ENCODE results near the gene IRF9. TPM values are rescaled to one million over a fixed set of nuclear protein-coding genes. Genes with fewer than 3 reads are reported as not detected.

Gene IRF9
- total and polyA plus RNA-seq, 2 of the 13 experiments (the other 11 are each of a cell fraction or from before 2014, with no cell fraction given), result 14.9 to 49.7 TPM

DNA sequence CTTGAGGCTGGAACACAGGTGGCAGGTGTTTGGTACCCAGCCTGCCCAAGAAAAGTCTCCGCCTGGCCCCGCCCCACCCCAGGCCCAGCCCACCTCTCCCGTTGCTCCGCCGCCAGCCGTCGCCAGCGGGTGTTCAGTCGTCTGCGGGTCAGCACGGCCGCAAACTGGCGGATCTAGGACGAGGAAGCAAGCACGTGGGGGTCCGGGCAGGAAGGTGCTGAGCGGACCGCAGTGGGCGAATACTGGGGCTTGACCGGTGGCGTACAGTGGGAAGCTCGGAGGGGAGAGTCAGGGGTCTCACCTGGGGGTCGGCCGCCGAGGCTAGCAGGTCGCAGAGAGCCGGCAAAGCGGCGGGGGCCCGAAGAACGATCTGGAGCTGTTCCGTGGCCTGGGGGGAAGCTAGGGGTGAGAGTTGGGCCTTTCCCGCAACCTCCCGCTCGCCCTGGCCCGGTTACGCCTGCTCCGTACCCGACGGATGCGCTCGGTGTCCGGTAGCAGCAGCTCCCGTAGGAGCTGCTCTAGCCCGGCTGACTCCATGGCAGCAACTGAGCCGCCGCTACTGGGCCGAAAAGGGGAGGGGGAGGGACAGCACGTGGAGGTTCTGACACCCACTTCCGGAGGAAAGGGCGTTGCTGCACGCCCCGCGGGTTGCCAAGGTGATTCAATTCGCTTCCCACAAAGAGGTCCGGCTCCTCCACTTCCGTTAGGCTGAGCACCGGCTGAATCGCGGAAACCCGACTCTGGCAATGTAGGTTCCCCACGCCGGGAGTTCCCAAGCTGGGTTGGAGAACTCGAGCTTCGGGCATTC, 27.4 kb downstream of the IRF9 start, which contains the start of gene IPO4 (continued):
- TF ChIP-seq GLMP (CRISPR knock-in tag; IDR thresholded peaks at IDR 0.05; ENCODE audit: borderline replicate concordance) (no peak), POLR2AphosphoS2 (IDR thresholded peaks at IDR 0.05; ENCODE audit: low read depth, low read length) (peak; percentile 78), CEBPG (CRISPR knock-in tag; IDR thresholded peaks at IDR 0.05) (peak; percentile 84), ZNF83 (CRISPR knock-in tag; IDR thresholded peaks at IDR 0.05; ENCODE audit: borderline replicate concordance) (peak; percentile 75), ZBTB46 (CRISPR knock-in tag; IDR thresholded peaks at IDR 0.05; ENCODE audit: borderline replicate concordance) (peak; percentile 83), PHF20 (CRISPR knock-in tag; IDR thresholded peaks at IDR 0.05) (no peak), ZNF577 (CRISPR knock-in tag; IDR thresholded peaks at IDR 0.05; ENCODE audit: borderline replicate concordance, low read depth) (peak; percentile 98; the same call in 1 of the 2 replicates), MIER3 (CRISPR knock-in tag; IDR thresholded peaks at IDR 0.05; ENCODE audit: borderline replicate concordance) (peak; percentile 99), ZNF496 (CRISPR knock-in tag; IDR thresholded peaks at IDR 0.05; ENCODE audit: insufficient replicate concordance) (no peak), ATF2 (CRISPR knock-in tag; IDR thresholded peaks at IDR 0.05) (peak; percentile 98; the same call in 1 of the 2 replicates), HNF4G (IDR thresholded peaks at IDR 0.05; ENCODE audit: borderline replicate concordance, low read depth, low read length) (peak; percentile 88), HNF4G (CRISPR knock-in tag; IDR thresholded peaks at IDR 0.05; ENCODE audit: borderline replicate concordance, low read depth) (peak; percentile 75), BCL3 (CRISPR knock-in tag; IDR thresholded peaks at IDR 0.05) (peak; percentile 99), ZIK1 (CRISPR knock-in tag; IDR thresholded peaks at IDR 0.05; ENCODE audit: borderline replicate concordance, low read depth) (peak; percentile 93; the same call in 1 of the 2 replicates), ZNF615 (CRISPR knock-in tag; IDR thresholded peaks at IDR 0.05; ENCODE audit: borderline replicate concordance) (no peak), GABPA (IDR thresholded peaks at IDR 0.05; ENCODE audit: low read depth, low read length) (no peak), GABPA (CRISPR knock-in tag; IDR thresholded peaks at IDR 0.05; ENCODE audit: low read depth) (no peak), ZMAT3 (CRISPR knock-in tag; conservative IDR thresholded peaks at IDR 0.05) (peak; percentile 95), NFRKB (IDR thresholded peaks at IDR 0.05) (no peak), GATAD2A (CRISPR knock-in tag; IDR thresholded peaks at IDR 0.05) (peak; percentile 92), PRPF4 (IDR thresholded peaks at IDR 0.05; ENCODE audit: low read depth, low read length, poor library complexity, severe bottlenecking) (peak; percentile 66)
- TF ChIP-seq, protein P1, sequence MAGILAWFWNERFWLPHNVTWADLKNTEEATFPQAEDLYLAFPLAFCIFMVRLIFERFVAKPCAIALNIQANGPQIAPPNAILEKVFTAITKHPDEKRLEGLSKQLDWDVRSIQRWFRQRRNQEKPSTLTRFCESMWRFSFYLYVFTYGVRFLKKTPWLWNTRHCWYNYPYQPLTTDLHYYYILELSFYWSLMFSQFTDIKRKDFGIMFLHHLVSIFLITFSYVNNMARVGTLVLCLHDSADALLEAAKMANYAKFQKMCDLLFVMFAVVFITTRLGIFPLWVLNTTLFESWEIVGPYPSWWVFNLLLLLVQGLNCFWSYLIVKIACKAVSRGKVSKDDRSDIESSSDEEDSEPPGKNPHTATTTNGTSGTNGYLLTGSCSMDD (CRISPR knock-in tag; IDR thresholded peaks at IDR 0.05), result no peak; the same call in none of the 2 replicates

All from HepG2 (cell line).